GM12878 (cell line): ENCODE measurements around the gene CCDC34. TPM values are rescaled to one million over a fixed set of nuclear protein-coding genes. Genes with fewer than 3 reads are reported as not detected.

ENCODE experiments used
- ATAC-seq: fragments of 200-7000 bp; cut with Tn5 transposase; 3 replicates; pipeline ENCODE4 v1.9.1; 2020; ENCODE audit warnings: mild to moderate bottlenecking, moderate library complexity
- BruUV-seq: library from RNA; stranded (reverse); fragments of 400-500 nt; replicated peaks from 2 replicates; lab custom pipeline; 2021; lab: Mats Ljungman, UMichigan
- CTCF ChIA-PET: fragments of 300-600 bp; sonication (Branson Sonifier 250); formaldehyde crosslinking; extraction: SDS; loops from one replicate; lab custom pipeline; 2021; ENCODE audit warnings: inconsistent platforms; lab: Yijun Ruan, JAX
- POLR2A ChIA-PET: fragments of 350-600 bp; formaldehyde crosslinking; extraction: SDS; loops from one replicate; lab custom pipeline; 2021; ENCODE audit warnings: inconsistent platforms; lab: Charles Lee
- RAD21 ChIA-PET: fragments of 300-600 bp; sonication (Branson Sonifier 250); formaldehyde crosslinking; loops from one replicate; lab custom pipeline; 2023; ENCODE audit warnings: antibody characterized with exemption; ENCODE audit not compliant: unreplicated experiment; lab: Charles Lee
- SMC1A ChIA-PET: fragments of 300-600 bp; sonication (Branson Sonifier 250); formaldehyde crosslinking; loops from one replicate; lab custom pipeline; 2023; ENCODE audit not compliant: unreplicated experiment, uncharacterized antibody; lab: Charles Lee
- DNase-seq: peaks from one replicate; pipeline ENCODE4 v3.0.0-alpha.2; 2011; ENCODE audit warnings: low read depth, low spot score
- FAIRE-seq: peaks from 3 replicates; lab custom pipeline; 2011; peaks lifted over from hg19 to GRCh38; lab: Jason Lieb, UNC
- H2AFZ ChIP-seq: 2 replicates; pipeline ENCODE4 v1.6.0; 2011; ENCODE audit warnings: low read depth, low read length, control low read depth; ENCODE audit not compliant: control insufficient read depth
- H3K27ac ChIP-seq: 2 replicates; pipeline ENCODE4 v1.5.1; 2011; ENCODE audit warnings: control low read depth; ENCODE audit not compliant: control insufficient read depth, insufficient read depth
- H3K27me3 ChIP-seq, 2 experiments: replicated peaks in 1 of 2; 2 replicates each; pipeline versions ENCODE4 v1.6.0 to v1.6.1; 2011; ENCODE audit warnings: low read length in 1 of 2; ENCODE audit not compliant: control insufficient read depth in 2 of 2, insufficient read depth in 2 of 2
- H3K36me3 ChIP-seq, 2 experiments: 2 replicates each; pipeline ENCODE4 v1.5.1; 2011; ENCODE audit warnings: low read length in 1 of 2; ENCODE audit not compliant: control insufficient read depth in 2 of 2, insufficient read depth in 2 of 2
- H3K4me1 ChIP-seq: 2 replicates; pipeline ENCODE4 v1.6.1; 2011; ENCODE audit warnings: mild to moderate bottlenecking, low read length, moderate library complexity, mixed read lengths; ENCODE audit not compliant: control insufficient read depth, insufficient read depth
- H3K4me2 ChIP-seq: 2 replicates; pipeline ENCODE4 v1.6.0; 2011; ENCODE audit warnings: control low read depth; ENCODE audit not compliant: control insufficient read depth, insufficient read depth
- H3K4me3 ChIP-seq: fragments of 200-600 bp; sonication (generic); 2 replicates; pipeline ENCODE4 v1.5.1; 2016
- H3K79me2 ChIP-seq: 2 replicates; pipeline ENCODE4 v1.6.0; 2011; ENCODE audit warnings: low read length; ENCODE audit not compliant: control insufficient read depth, insufficient read depth
- H3K9ac ChIP-seq: 2 replicates; pipeline ENCODE4 v1.8.0; 2011; ENCODE audit warnings: low read length, control low read depth, mixed read lengths; ENCODE audit not compliant: control insufficient read depth, insufficient read depth
- H3K9me3 ChIP-seq: replicated peaks from 3 replicates; pipeline ENCODE4 v1.5.1; 2011; ENCODE audit warnings: mild to moderate bottlenecking, low read length; ENCODE audit not compliant: control insufficient read depth, insufficient read depth
- H4K20me1 ChIP-seq: 2 replicates; pipeline ENCODE4 v1.6.0; 2011; ENCODE audit not compliant: control insufficient read depth, insufficient read depth
- BMI1 ChIP-seq: fragments of 450-650 bp; IDR thresholded peaks from 2 replicates; pipeline ENCODE4 v1.6.1; 2016; ENCODE audit warnings: mild to moderate bottlenecking, moderate library complexity, borderline replicate concordance
- CREM ChIP-seq: IDR thresholded peaks from 2 replicates; pipeline ENCODE4 v1.6.1; 2014; ENCODE audit warnings: antibody characterized with exemption, low read depth
- MEF2B ChIP-seq: fragments of 450-650 bp; IDR thresholded peaks from 2 replicates; pipeline ENCODE4 v1.6.1; 2018; ENCODE audit warnings: mild to moderate bottlenecking, moderate library complexity; ENCODE audit not compliant: partially characterized antibody, poor library complexity, severe bottlenecking
- MYC ChIP-seq: IDR thresholded peaks from 2 replicates; pipeline ENCODE4 v1.6.1; 2011; ENCODE audit warnings: mild to moderate bottlenecking, low read length, moderate library complexity, inconsistent platforms; ENCODE audit not compliant: insufficient read depth, insufficient replicate concordance, insufficient read length, severe bottlenecking
- PAX5 ChIP-seq: IDR thresholded peaks from 2 replicates; pipeline ENCODE4 v1.6.1; 2011; ENCODE audit warnings: low read depth, low read length, borderline replicate concordance
- SMARCA5 ChIP-seq: fragments of 450-650 bp; IDR thresholded peaks from 2 replicates; pipeline ENCODE4 v1.6.1; 2017; ENCODE audit warnings: mild to moderate bottlenecking
- WRNIP1 ChIP-seq: IDR thresholded peaks from 2 replicates; pipeline ENCODE4 v1.6.1; 2011; ENCODE audit warnings: low read depth, low read length, improper control_type of control experiment, borderline replicate concordance
- ZSCAN29 ChIP-seq: fragments of 450-650 bp; IDR thresholded peaks from 2 replicates; pipeline ENCODE4 v1.6.1; 2017; ENCODE audit warnings: mild to moderate bottlenecking, moderate library complexity
- WGBS: methylation state at CpG from one replicate; pipeline ENCODE4 v1.1.6; 2016; ENCODE audit warnings: low lambda C conversion rate; ENCODE audit not compliant: insufficient replicate concordance, insufficient coverage; ENCODE audit errors: missing lambda C conversion rate; 5-methylcytosine and 5-hydroxymethylcytosine counted together
- in situ Hi-C: fragments of 300-500 bp; cut with MboI; formaldehyde crosslinking; loops from 9 replicates; pipeline ENCODE4 v1.14.3; 2018; ENCODE audit warnings: mixed read lengths
- intact Hi-C: fragments of 100-400 bp; cut with micrococcal nuclease; formaldehyde crosslinking; loops from one replicate; pipeline ENCODE4 v1.14.2; 2022; ENCODE audit not compliant: unreplicated experiment
- polyA plus RNA-seq, 11 experiments: library from polyadenylated mRNA; depleted of rRNA in 4 of 11; unstranded in 6 of 11; stranded (reverse) in 5 of 11; fragments of >200 nt; fragmentation: Nextera tagmentation in 4 of 11; fragmentation: Illumina TruSeq in 1 of 11; extraction: Ambion mirVana in 4 of 11; extraction: Trizol in 1 of 11; gene quantifications; 1 replicate in 1 of 11; 2 replicates in 10 of 11; pipeline versions ENCODE4 v1.2.1 to v1.2.3, GENCODE V29; 2011 to 2016; ENCODE audit warnings: inconsistent platforms in 2 of 11, missing spikeins in 2 of 11, low read depth in 1 of 11
- total RNA-seq, 4 experiments: library from RNA; depleted of rRNA in 3 of 4; stranded (reverse); fragments of >200 nt in 3 of 4; fragmentation: Illumina TruSeq in 1 of 4; extraction: Trizol in 1 of 4; gene quantifications; 2 replicates each; pipeline versions ENCODE4 v1.2.1 to v1.2.3, GENCODE V29; 2013 to 2021
- TF ChIP-seq, protein P1 (sequence below): fragments of 450-650 bp; IDR thresholded peaks from 2 replicates; pipeline ENCODE4 v1.6.1; 2017; ENCODE audit warnings: mild to moderate bottlenecking, low read depth, inconsistent platforms; ENCODE audit not compliant: poor library complexity, severe bottlenecking
- TF ChIP-seq, protein P2 (sequence below): fragments of 450-650 bp; formaldehyde crosslinking; IDR thresholded peaks from 2 replicates; pipeline ENCODE4 v1.4.0; 2020; ENCODE audit warnings: mild to moderate bottlenecking, moderate library complexity

Gene CCDC34
- total and polyA plus RNA-seq, 10 of the 15 experiments (the other 5 are each of a cell fraction or from before 2014, with no cell fraction given), result 6.2 to 39.1 (median 14.6) TPM

DNA sequence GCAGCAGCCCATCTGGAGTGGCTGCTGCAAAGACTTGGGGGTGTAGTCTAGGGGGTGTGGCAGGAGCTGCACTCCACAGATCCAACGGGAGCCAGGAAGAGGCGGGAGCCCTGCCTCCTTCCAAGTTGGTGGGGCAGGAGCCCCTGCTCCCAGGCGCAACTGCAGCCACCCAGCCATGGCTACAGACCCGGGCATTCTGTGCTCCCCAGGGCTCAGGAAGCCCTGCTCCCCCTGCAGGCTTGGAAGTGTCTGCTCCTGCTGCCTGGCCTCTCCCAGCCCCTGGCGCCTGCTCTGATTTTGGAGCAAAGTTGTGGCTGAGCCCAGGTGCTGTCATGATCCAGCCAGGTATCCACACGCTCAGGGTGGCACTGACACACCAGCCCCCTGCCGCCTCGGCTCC lies 58.5 kb downstream of the CCDC34 start:
- Histone ChIP-seq H3K4me2 (no peak overlapping the region), H2AFZ (no peak overlapping the region), H3K4me3 (no peak overlapping the region), H3K36me3 (no peaks in the 10 kb centered on the region), H4K20me1 (no peaks in the 10 kb centered on the region), H3K27me3 (no peaks in the 10 kb centered on the region), H3K9ac (no peak overlapping the region), H3K4me1 (no peaks in the 10 kb centered on the region), H3K79me2 (no peaks in the 10 kb centered on the region), H3K9me3 (no peaks in the 10 kb centered on the region; the same call in 2 of the 3 replicates), H3K27ac (no peak overlapping the region)
- ChIA-PET SMC1A (no interaction called here), RAD21 (no interaction called here), CTCF (no interaction called here), POLR2A (no interaction called here)
- 46% methylated on average over 8 of the region's 8 CpGs for WGBS
- no TSS peak for BruUV-seq
- intact Hi-C loops, result no loop called here
- no peak for DNase-seq
- no peak for FAIRE-seq
- TF ChIP-seq ZSCAN29, result no peak
- no peak for TF ChIP-seq BMI1
- TF ChIP-seq, protein P1, sequence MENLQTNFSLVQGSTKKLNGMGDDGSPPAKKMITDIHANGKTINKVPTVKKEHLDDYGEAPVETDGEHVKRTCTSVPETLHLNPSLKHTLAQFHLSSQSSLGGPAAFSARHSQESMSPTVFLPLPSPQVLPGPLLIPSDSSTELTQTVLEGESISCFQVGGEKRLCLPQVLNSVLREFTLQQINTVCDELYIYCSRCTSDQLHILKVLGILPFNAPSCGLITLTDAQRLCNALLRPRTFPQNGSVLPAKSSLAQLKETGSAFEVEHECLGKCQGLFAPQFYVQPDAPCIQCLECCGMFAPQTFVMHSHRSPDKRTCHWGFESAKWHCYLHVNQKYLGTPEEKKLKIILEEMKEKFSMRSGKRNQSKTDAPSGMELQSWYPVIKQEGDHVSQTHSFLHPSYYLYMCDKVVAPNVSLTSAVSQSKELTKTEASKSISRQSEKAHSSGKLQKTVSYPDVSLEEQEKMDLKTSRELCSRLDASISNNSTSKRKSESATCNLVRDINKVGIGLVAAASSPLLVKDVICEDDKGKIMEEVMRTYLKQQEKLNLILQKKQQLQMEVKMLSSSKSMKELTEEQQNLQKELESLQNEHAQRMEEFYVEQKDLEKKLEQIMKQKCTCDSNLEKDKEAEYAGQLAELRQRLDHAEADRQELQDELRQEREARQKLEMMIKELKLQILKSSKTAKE, result no peak
- no peak for TF ChIP-seq WRNIP1
- TF ChIP-seq, protein P2, sequence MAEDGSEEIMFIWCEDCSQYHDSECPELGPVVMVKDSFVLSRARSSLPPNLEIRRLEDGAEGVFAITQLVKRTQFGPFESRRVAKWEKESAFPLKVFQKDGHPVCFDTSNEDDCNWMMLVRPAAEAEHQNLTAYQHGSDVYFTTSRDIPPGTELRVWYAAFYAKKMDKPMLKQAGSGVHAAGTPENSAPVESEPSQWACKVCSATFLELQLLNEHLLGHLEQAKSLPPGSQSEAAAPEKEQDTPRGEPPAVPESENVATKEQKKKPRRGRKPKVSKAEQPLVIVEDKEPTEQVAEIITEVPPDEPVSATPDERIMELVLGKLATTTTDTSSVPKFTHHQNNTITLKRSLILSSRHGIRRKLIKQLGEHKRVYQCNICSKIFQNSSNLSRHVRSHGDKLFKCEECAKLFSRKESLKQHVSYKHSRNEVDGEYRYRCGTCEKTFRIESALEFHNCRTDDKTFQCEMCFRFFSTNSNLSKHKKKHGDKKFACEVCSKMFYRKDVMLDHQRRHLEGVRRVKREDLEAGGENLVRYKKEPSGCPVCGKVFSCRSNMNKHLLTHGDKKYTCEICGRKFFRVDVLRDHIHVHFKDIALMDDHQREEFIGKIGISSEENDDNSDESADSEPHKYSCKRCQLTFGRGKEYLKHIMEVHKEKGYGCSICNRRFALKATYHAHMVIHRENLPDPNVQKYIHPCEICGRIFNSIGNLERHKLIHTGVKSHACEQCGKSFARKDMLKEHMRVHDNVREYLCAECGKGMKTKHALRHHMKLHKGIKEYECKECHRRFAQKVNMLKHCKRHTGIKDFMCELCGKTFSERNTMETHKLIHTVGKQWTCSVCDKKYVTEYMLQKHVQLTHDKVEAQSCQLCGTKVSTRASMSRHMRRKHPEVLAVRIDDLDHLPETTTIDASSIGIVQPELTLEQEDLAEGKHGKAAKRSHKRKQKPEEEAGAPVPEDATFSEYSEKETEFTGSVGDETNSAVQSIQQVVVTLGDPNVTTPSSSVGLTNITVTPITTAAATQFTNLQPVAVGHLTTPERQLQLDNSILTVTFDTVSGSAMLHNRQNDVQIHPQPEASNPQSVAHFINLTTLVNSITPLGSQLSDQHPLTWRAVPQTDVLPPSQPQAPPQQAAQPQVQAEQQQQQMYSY (CRISPR knock-in tag), result no peak
- no peak for TF ChIP-seq MEF2B
- TF ChIP-seq CREM, result no peak
- TF ChIP-seq SMARCA5, result no peak
- TF ChIP-seq PAX5, result no peak
- no peak for TF ChIP-seq MYC
- in situ Hi-C loops, result no loop called here
- no peak for ATAC-seq
